Neural cell (in vitro differentiated cells): Measurements from ENCODE around the gene SCGB1C1. TPM values are rescaled to one million over a fixed set of nuclear protein-coding genes. Genes with fewer than 3 reads are reported as not detected.

Source experiments
- H2AFZ ChIP-seq: fragments of 200-600, 300-800 bp; sonication (generic), shearing (Covaris generic); 2 replicates; pipeline ENCODE4 v1.6.0; 2014; ENCODE audit warnings: low read depth, mild to moderate bottlenecking, antibody characterized with exemption, low read length, moderate library complexity
- H3F3A ChIP-seq: fragments of 200-600 bp; shearing (Covaris generic); 2 replicates; pipeline ENCODE4 v1.6.1; 2016; ENCODE audit warnings: mild to moderate bottlenecking, moderate library complexity, mixed read lengths, antibody characterized with exemption, low read length; ENCODE audit not compliant: insufficient read depth, poor library complexity, severe bottlenecking
- H3K27ac ChIP-seq: fragments of 200-600, 300-800 bp; sonication (generic), shearing (Covaris generic); 2 replicates; pipeline ENCODE4 v1.5.1; 2014; ENCODE audit warnings: mild to moderate bottlenecking, low read length, moderate library complexity
- H3K27me3 ChIP-seq: fragments of 300-800, 200-600 bp; sonication (generic), shearing (Covaris generic); 2 replicates; pipeline ENCODE4 v1.6.0; 2014; ENCODE audit warnings: mild to moderate bottlenecking, low read depth, low read length, moderate library complexity; ENCODE audit not compliant: insufficient read depth
- H3K36me3 ChIP-seq: fragments of 300-800, 200-600 bp; sonication (generic), shearing (Covaris generic); 2 replicates; pipeline ENCODE4 v1.5.1; 2014; ENCODE audit warnings: mild to moderate bottlenecking, antibody characterized with exemption, low read length, moderate library complexity; ENCODE audit not compliant: insufficient read depth
- H3K4me2 ChIP-seq: fragments of 300-800, 200-600 bp; sonication (generic), shearing (Covaris generic); 2 replicates; pipeline ENCODE4 v1.6.0; 2014; ENCODE audit warnings: mild to moderate bottlenecking, low read length
- H3K4me3 ChIP-seq: fragments of 300-800, 200-600 bp; sonication (generic), shearing (Covaris generic); 2 replicates; pipeline ENCODE4 v1.5.1; 2014; ENCODE audit warnings: mild to moderate bottlenecking, low read length, moderate library complexity
- H3K79me2 ChIP-seq: fragments of 200-600 bp; shearing (Covaris generic); replicated peaks from 2 replicates; pipeline ENCODE4 v1.6.0; 2014; ENCODE audit warnings: mild to moderate bottlenecking, low read length, moderate library complexity; ENCODE audit not compliant: insufficient read depth
- H3K9ac ChIP-seq: fragments of 300-800, 200-600 bp; sonication (generic), shearing (Covaris generic); 2 replicates; pipeline ENCODE4 v1.6.1; 2016; ENCODE audit warnings: mild to moderate bottlenecking, low read length, mixed read lengths
- H3K9me2 ChIP-seq: fragments of 200-600 bp; shearing (Covaris generic); 2 replicates; pipeline ENCODE4 v1.6.1; 2016; ENCODE audit warnings: mild to moderate bottlenecking, low read length, mixed read lengths; ENCODE audit not compliant: insufficient read depth
- H3K9me3 ChIP-seq: fragments of 200-600, 300-800 bp; sonication (generic), shearing (Covaris generic); 2 replicates; pipeline ENCODE4 v1.6.1; 2016; ENCODE audit warnings: mild to moderate bottlenecking, mixed run types, low read length, moderate library complexity, mixed read lengths
- H4K20me1 ChIP-seq: fragments of 200-600 bp; shearing (Covaris generic); 2 replicates; pipeline ENCODE4 v1.6.1; 2016; ENCODE audit warnings: mild to moderate bottlenecking, mixed run types; ENCODE audit not compliant: insufficient read depth
- EP300 ChIP-seq: fragments of 450-650 bp; conservative IDR thresholded peaks from 2 replicates; pipeline ENCODE4 v1.6.1; 2014; ENCODE audit warnings: antibody characterized with exemption, mild to moderate bottlenecking, moderate library complexity; ENCODE audit not compliant: poor library complexity, severe bottlenecking
- EZH2 ChIP-seq: fragments of 200-600, 300-800 bp; shearing (Covaris generic), sonication (generic); IDR thresholded peaks from 2 replicates; pipeline ENCODE4 v1.6.1; 2014; ENCODE audit warnings: antibody characterized with exemption, low read length, borderline replicate concordance, mild to moderate bottlenecking; ENCODE audit not compliant: insufficient read depth, poor library complexity, severe bottlenecking
- MXI1 ChIP-seq: fragments of 450-650 bp; conservative IDR thresholded peaks from 2 replicates; pipeline ENCODE4 v1.6.1; 2014; ENCODE audit warnings: antibody characterized with exemption, mild to moderate bottlenecking; ENCODE audit not compliant: poor library complexity, severe bottlenecking
- POLR2AphosphoS5 ChIP-seq: IDR thresholded peaks from 2 replicates; pipeline ENCODE4 v1.6.1; 2012
- RAD21 ChIP-seq: fragments of 450-650 bp; conservative IDR thresholded peaks from 2 replicates; pipeline ENCODE4 v1.6.1; 2014; ENCODE audit warnings: antibody characterized with exemption, mild to moderate bottlenecking, moderate library complexity
- SMC3 ChIP-seq: fragments of 450-650 bp; conservative IDR thresholded peaks from 2 replicates; pipeline ENCODE4 v1.6.1; 2014; ENCODE audit warnings: antibody characterized with exemption, mild to moderate bottlenecking, moderate library complexity; ENCODE audit not compliant: poor library complexity
- TAF1 ChIP-seq: IDR thresholded peaks from 2 replicates; pipeline ENCODE4 v1.6.1; 2012; ENCODE audit warnings: low read depth
- polyA plus RNA-seq: library from polyadenylated mRNA; depleted of rRNA; stranded (reverse); fragments of >200 nt; gene quantifications from 2 replicates; pipeline ENCODE4 v1.2.3, GENCODE V29; 2014
- TF ChIP-seq, protein P1 (sequence below): IDR thresholded peaks from 2 replicates; pipeline ENCODE4 v1.6.1; 2012; ENCODE audit warnings: borderline replicate concordance
- TF ChIP-seq, protein P2 (sequence below): fragments of 450-650 bp; IDR thresholded peaks from 2 replicates; pipeline ENCODE4 v1.5.1; 2014; ENCODE audit warnings: antibody characterized with exemption, mild to moderate bottlenecking, moderate library complexity; ENCODE audit not compliant: poor library complexity, severe bottlenecking

Gene SCGB1C1
- polyA plus RNA-seq, 1 donor from 2014 or later = not detected

DNA sequence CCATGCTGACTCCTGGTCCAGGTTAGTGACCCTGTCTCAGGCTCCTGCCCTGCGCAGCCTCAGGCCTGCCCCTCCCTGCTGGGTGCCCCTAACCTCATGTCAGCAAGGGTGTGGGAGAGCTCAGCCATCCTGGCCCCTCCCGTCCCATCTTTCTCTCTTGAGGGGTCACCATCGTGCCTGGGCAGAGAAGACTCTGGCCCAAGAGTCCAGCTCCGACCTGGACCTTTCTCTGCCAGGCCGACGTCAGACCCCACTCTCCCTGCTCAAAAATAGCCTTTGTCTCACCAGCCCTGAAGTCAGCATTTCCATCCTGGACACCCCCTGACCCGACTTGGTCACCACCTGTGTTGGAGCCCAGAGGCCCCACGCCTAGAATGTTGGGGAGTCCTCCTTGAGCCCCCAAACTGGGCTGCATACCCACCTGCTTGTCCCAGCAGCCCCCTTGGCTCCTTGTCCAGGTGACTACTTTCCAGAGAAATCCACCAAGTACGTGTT, 4.9 kb downstream of the SCGB1C1 start:
- TF ChIP-seq SMC3 (no peak), EZH2 (no peak), RAD21 (no peak), EP300 (no peak), MXI1 (no peak), TAF1 (no peak), POLR2AphosphoS5 (no peak)
- TF ChIP-seq, protein P1, sequence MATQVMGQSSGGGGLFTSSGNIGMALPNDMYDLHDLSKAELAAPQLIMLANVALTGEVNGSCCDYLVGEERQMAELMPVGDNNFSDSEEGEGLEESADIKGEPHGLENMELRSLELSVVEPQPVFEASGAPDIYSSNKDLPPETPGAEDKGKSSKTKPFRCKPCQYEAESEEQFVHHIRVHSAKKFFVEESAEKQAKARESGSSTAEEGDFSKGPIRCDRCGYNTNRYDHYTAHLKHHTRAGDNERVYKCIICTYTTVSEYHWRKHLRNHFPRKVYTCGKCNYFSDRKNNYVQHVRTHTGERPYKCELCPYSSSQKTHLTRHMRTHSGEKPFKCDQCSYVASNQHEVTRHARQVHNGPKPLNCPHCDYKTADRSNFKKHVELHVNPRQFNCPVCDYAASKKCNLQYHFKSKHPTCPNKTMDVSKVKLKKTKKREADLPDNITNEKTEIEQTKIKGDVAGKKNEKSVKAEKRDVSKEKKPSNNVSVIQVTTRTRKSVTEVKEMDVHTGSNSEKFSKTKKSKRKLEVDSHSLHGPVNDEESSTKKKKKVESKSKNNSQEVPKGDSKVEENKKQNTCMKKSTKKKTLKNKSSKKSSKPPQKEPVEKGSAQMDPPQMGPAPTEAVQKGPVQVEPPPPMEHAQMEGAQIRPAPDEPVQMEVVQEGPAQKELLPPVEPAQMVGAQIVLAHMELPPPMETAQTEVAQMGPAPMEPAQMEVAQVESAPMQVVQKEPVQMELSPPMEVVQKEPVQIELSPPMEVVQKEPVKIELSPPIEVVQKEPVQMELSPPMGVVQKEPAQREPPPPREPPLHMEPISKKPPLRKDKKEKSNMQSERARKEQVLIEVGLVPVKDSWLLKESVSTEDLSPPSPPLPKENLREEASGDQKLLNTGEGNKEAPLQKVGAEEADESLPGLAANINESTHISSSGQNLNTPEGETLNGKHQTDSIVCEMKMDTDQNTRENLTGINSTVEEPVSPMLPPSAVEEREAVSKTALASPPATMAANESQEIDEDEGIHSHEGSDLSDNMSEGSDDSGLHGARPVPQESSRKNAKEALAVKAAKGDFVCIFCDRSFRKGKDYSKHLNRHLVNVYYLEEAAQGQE = no peak
- TF ChIP-seq, protein P2, sequence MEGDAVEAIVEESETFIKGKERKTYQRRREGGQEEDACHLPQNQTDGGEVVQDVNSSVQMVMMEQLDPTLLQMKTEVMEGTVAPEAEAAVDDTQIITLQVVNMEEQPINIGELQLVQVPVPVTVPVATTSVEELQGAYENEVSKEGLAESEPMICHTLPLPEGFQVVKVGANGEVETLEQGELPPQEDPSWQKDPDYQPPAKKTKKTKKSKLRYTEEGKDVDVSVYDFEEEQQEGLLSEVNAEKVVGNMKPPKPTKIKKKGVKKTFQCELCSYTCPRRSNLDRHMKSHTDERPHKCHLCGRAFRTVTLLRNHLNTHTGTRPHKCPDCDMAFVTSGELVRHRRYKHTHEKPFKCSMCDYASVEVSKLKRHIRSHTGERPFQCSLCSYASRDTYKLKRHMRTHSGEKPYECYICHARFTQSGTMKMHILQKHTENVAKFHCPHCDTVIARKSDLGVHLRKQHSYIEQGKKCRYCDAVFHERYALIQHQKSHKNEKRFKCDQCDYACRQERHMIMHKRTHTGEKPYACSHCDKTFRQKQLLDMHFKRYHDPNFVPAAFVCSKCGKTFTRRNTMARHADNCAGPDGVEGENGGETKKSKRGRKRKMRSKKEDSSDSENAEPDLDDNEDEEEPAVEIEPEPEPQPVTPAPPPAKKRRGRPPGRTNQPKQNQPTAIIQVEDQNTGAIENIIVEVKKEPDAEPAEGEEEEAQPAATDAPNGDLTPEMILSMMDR = no peak
- H3F3A ChIP-seq = no peaks in the 10 kb centered on the region
- H3K27ac ChIP-seq = no peak overlapping the region
- H2AFZ ChIP-seq = no peak overlapping the region
- H3K27me3 ChIP-seq = no peaks in the 10 kb centered on the region
- no peak overlapping the region for H3K9ac ChIP-seq
- H3K36me3 ChIP-seq = no peaks in the 10 kb centered on the region
- H3K9me2 ChIP-seq = no peaks in the 10 kb centered on the region
- H3K4me2 ChIP-seq = no peak overlapping the region
- no peaks in the 10 kb centered on the region for H3K79me2 ChIP-seq
- no peaks in the 10 kb centered on the region for H4K20me1 ChIP-seq
- H3K4me3 ChIP-seq = no peak overlapping the region
- no peaks in the 10 kb centered on the region for H3K9me3 ChIP-seq

DNA sequence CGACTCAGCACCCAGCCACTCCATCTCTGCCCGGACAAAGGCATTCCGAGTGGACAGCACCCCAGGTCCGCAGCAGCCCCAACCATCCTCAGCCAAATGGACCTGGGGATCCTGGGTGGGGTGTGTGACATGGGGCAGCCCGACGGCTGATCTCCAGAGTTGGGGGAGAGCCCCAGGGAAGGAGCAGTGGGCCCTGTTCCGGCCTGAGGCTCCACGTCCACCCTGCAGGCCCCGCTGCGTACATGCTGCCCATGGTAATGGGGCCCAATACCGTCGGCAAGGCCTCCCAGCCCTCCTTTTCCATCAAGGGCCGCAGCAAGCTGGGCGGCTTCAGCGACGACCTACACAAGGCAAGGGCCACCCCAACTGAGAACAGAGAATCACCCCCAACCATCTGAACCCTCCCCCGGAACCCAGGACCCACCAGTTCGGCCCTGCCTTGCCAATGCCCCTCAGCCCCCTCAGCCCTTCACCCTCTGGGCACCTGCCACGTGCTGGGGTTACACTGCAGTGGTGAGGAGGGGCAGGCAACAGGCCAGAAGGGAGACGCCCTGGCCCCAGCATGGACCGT, 5.4 kb downstream of the SCGB1C1 start:
- H3K79me2 ChIP-seq = no peaks in the 10 kb centered on the region
- no peak overlapping the region for H3K4me3 ChIP-seq
- no peak overlapping the region for H3K4me2 ChIP-seq
- no peaks in the 10 kb centered on the region for H3K9me3 ChIP-seq
- H3K27me3 ChIP-seq = no peaks in the 10 kb centered on the region
- no peaks in the 10 kb centered on the region for H3K36me3 ChIP-seq
- TF ChIP-seq TAF1 (no peak), SMC3 (no peak), RAD21 (no peak), EZH2 (no peak), MXI1 (no peak), EP300 (no peak), POLR2AphosphoS5 (no peak)
- TF ChIP-seq, protein P2 = no peak
- TF ChIP-seq, protein P1 = no peak
- no peaks in the 10 kb centered on the region for H3K9me2 ChIP-seq
- H3F3A ChIP-seq = no peaks in the 10 kb centered on the region
- no peak overlapping the region for H3K9ac ChIP-seq
- H2AFZ ChIP-seq = no peak overlapping the region
- no peaks in the 10 kb centered on the region for H4K20me1 ChIP-seq
- no peak overlapping the region for H3K27ac ChIP-seq
